Measurements from ENCODE around the gene MAP3K6. TPM values are rescaled to one million over a fixed set of nuclear protein-coding genes. Genes with fewer than 3 reads are reported as not detected.
A peak's percentile ranks its signal among the peaks of the same experiment; 100 is the strongest.

Gene MAP3K6
- 12.1 and 17.2 TPM in 2 replicates for total RNA-seq

DNA sequence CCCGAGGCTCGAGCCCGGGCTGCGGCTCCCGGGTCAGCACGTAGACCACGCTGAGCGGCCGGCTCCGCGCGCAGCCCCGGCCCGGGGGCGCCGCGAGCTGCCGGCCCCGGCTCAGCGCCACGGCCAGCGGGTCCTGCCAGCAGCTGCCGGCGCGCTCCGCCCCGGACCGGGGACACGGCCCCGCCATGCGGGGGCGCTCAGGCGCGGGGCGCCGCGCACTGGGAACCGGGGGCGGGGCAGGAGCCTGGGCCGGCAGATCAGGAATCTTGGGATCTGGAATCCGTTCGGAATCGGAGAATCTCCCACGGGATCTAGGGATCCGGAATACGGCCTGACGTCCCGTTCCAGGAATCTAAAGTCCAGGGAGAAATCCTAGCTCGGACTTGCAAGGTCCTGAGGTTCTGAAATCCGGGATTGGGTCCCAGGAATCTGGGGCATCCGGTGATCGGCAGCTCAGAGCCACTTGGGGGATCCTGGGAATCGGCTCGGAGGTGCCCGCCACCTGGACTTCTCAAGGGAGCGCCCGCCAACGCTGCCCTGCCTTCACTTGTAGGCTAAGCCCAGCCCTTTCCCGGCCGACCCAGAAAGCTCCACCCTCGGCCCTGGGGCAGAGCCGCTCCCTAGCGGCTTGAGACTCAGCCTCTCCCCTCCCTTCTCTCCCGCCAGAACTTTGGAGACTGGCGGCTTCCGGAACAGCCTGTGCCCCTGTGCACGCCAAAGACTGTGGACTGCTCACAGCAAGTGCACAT, at the start of gene MAP3K6:
TSS of gene MAP3K6 (minus strand) at position 551 of the 749 bp plus-strand sequence. CDS start at position 187, 364 bp downstream.
- FAIRE-seq = no peak
- peak; percentile 50 for TF ChIP-seq CTCF (IDR thresholded peaks at IDR 0.05; ENCODE audit: insufficient read depth, low read length, severe bottlenecking)
- Histone ChIP-seq H3K36me3 (ENCODE audit: control insufficient read depth, insufficient read depth, low read length) (peaks cover 30% of the 10 kb centered on the region), H3K27me3 (ENCODE audit: control insufficient read depth, insufficient read depth, low read length) (no peaks in the 10 kb centered on the region), H3K4me3 (ENCODE audit: low read depth, low read length) (peak within 1 kb of the TSS; percentile 75)
- DNase-seq (ENCODE audit: low read depth) = peak; percentile 86

- peaks cover 42% of the 10 kb centered on the region for H3K36me3 ChIP-seq (ENCODE audit: control insufficient read depth, insufficient read depth, low read length)
- H3K27me3 ChIP-seq (ENCODE audit: control insufficient read depth, insufficient read depth, low read length) = no peaks in the 10 kb centered on the region
- no peak overlapping the region for H3K4me3 ChIP-seq (ENCODE audit: low read depth, low read length)
- no peak for FAIRE-seq
- no peak for TF ChIP-seq CTCF (IDR thresholded peaks at IDR 0.05; ENCODE audit: insufficient read depth, low read length, severe bottlenecking)
- DNase-seq (ENCODE audit: low read depth) = no peak
Observed at GRCh38 chr1:27414091-27414490, 47.3 kb upstream of the MAP3K6 start.

- no peak for TF ChIP-seq CTCF (IDR thresholded peaks at IDR 0.05; ENCODE audit: insufficient read depth, low read length, severe bottlenecking)
- Histone ChIP-seq H3K36me3 (ENCODE audit: control insufficient read depth, insufficient read depth, low read length) (peaks cover 48% of the 10 kb centered on the region), H3K4me3 (ENCODE audit: low read depth, low read length) (no peak overlapping the region), H3K27me3 (ENCODE audit: control insufficient read depth, insufficient read depth, low read length) (no peaks in the 10 kb centered on the region)
- DNase-seq (ENCODE audit: low read depth) = peak; percentile 77
- no peak for FAIRE-seq
Observed at GRCh38 chr1:27413004-27413403, 46.2 kb upstream of the MAP3K6 start.

- FAIRE-seq (no peak), DNase-seq (ENCODE audit: low read depth) (no peak)
- H3K36me3 ChIP-seq (ENCODE audit: control insufficient read depth, insufficient read depth, low read length) = peaks cover 50% of the 10 kb centered on the region
- H3K27me3 ChIP-seq (ENCODE audit: control insufficient read depth, insufficient read depth, low read length) = no peaks in the 10 kb centered on the region
- no peak for TF ChIP-seq CTCF (IDR thresholded peaks at IDR 0.05; ENCODE audit: insufficient read depth, low read length, severe bottlenecking)
- H3K4me3 ChIP-seq (ENCODE audit: low read depth, low read length) = no peak overlapping the region
Observed at GRCh38 chr1:27412502-27412901, 45.7 kb upstream of the MAP3K6 start.

GRCh38 chr1:27410709-27411108, 43.9 kb upstream of the MAP3K6 start:
- FAIRE-seq (peak; percentile 68), DNase-seq (ENCODE audit: low read depth) (no peak)
- Histone ChIP-seq H3K4me3 (ENCODE audit: low read depth, low read length) (no peak overlapping the region), H3K36me3 (ENCODE audit: control insufficient read depth, insufficient read depth, low read length) (peaks cover 47% of the 10 kb centered on the region), H3K27me3 (ENCODE audit: control insufficient read depth, insufficient read depth, low read length) (no peaks in the 10 kb centered on the region)
- no peak for TF ChIP-seq CTCF (IDR thresholded peaks at IDR 0.05; ENCODE audit: insufficient read depth, low read length, severe bottlenecking)

GRCh38 chr1:27409669-27410068, 42.9 kb upstream of the MAP3K6 start:
- H3K27me3 ChIP-seq (ENCODE audit: control insufficient read depth, insufficient read depth, low read length) = no peaks in the 10 kb centered on the region
- FAIRE-seq (no peak), DNase-seq (ENCODE audit: low read depth) (no peak)
- no peak for TF ChIP-seq CTCF (IDR thresholded peaks at IDR 0.05; ENCODE audit: insufficient read depth, low read length, severe bottlenecking)
- peaks cover 41% of the 10 kb centered on the region for H3K36me3 ChIP-seq (ENCODE audit: control insufficient read depth, insufficient read depth, low read length)
- H3K4me3 ChIP-seq (ENCODE audit: low read depth, low read length) = no peak overlapping the region

Measured in bronchial epithelial cell (primary cell).